Hepatocyte (in vitro differentiated cells): ENCODE measurements around the gene KCP. TPM values are rescaled to one million over a fixed set of nuclear protein-coding genes. Genes with fewer than 3 reads are reported as not detected.

ENCODE experiments used
- DNase-seq: peaks from one replicate; pipeline ENCODE4 v3.0.0-alpha.2; 2016; ENCODE audit warnings: low spot score
- H2AFZ ChIP-seq: fragments of 200-600 bp; sonication (generic); 2 replicates; pipeline ENCODE4 v1.6.0; 2016; ENCODE audit warnings: antibody characterized with exemption, mild to moderate bottlenecking
- H3K27ac ChIP-seq: fragments of 200-600 bp; sonication (generic); 2 replicates; pipeline ENCODE4 v1.5.1; 2016; ENCODE audit warnings: mild to moderate bottlenecking
- H3K27me3 ChIP-seq: fragments of 200-600 bp; sonication (generic); 2 replicates; pipeline ENCODE4 v1.6.1; 2016
- H3K36me3 ChIP-seq: fragments of 200-600 bp; sonication (generic); replicated peaks from 2 replicates; pipeline ENCODE4 v1.5.1; 2016; ENCODE audit warnings: low read depth; ENCODE audit not compliant: insufficient read depth
- H3K4me1 ChIP-seq: fragments of 200-600 bp; sonication (generic); 2 replicates; pipeline ENCODE4 v1.5.1; 2016; ENCODE audit warnings: mild to moderate bottlenecking, moderate library complexity; ENCODE audit not compliant: insufficient read depth
- H3K4me2 ChIP-seq: fragments of 200-600 bp; sonication (generic); 2 replicates; pipeline ENCODE4 v1.6.0; 2016
- H3K4me3 ChIP-seq: fragments of 200-600 bp; sonication (generic); 2 replicates; pipeline ENCODE4 v1.5.1; 2016; ENCODE audit warnings: mild to moderate bottlenecking
- H3K79me2 ChIP-seq: fragments of 200-600 bp; sonication (generic); 2 replicates; pipeline ENCODE4 v1.6.0; 2017; ENCODE audit warnings: mild to moderate bottlenecking
- H3K9me2 ChIP-seq: fragments of 200-600 bp; sonication (generic); replicated peaks from 2 replicates; pipeline ENCODE4 v1.6.0; 2017; ENCODE audit warnings: mild to moderate bottlenecking; ENCODE audit not compliant: insufficient read depth
- H3K9me3 ChIP-seq: fragments of 200-600 bp; sonication (generic); 2 replicates; pipeline ENCODE4 v1.5.1; 2016; ENCODE audit warnings: low read depth, mild to moderate bottlenecking
- H4K20me1 ChIP-seq: fragments of 200-600 bp; sonication (generic); 2 replicates; pipeline ENCODE4 v1.6.0; 2016; ENCODE audit warnings: mild to moderate bottlenecking; ENCODE audit not compliant: insufficient read depth, poor library complexity, severe bottlenecking
- CTCF ChIP-seq: fragments of 200-600 bp; sonication (generic); IDR thresholded peaks from 2 replicates; pipeline ENCODE4 v1.5.1; 2016; ENCODE audit warnings: antibody characterized with exemption, mild to moderate bottlenecking; ENCODE audit not compliant: poor library complexity
- EZH2 ChIP-seq: fragments of 200-600 bp; sonication (generic); IDR thresholded peaks from 2 replicates; pipeline ENCODE4 v1.6.1; 2016; ENCODE audit warnings: antibody characterized with exemption, mild to moderate bottlenecking, borderline replicate concordance
- EZH2phosphoT487 ChIP-seq: fragments of 200-600 bp; sonication (generic); IDR thresholded peaks from one replicate; pipeline ENCODE4 v1.6.1; 2018; ENCODE audit warnings: antibody characterized with exemption, mild to moderate bottlenecking, low read depth, moderate library complexity; ENCODE audit not compliant: unreplicated experiment, severe bottlenecking
- WGBS: methylation state at CpG from one replicate; pipeline ENCODE4 v1.1.6; 2016; ENCODE audit warnings: low lambda C conversion rate; ENCODE audit errors: missing lambda C conversion rate; 5-methylcytosine and 5-hydroxymethylcytosine counted together
- polyA plus RNA-seq: library from polyadenylated mRNA; unstranded; fragments of >200 nt; fragmentation: Nextera tagmentation; extraction: Ambion mirVana; gene quantifications from 2 replicates; pipeline ENCODE4 v1.2.1, GENCODE V29; 2016
- total RNA-seq: library from RNA; depleted of rRNA; stranded (reverse); fragments of >200 nt; gene quantifications from 2 replicates; pipeline ENCODE4 v1.2.3, GENCODE V29; 2014

The KCP gene
- total and polyA plus RNA-seq, 2 experiments from 2014 or later, result 0.40 to 2.4 TPM

DNA sequence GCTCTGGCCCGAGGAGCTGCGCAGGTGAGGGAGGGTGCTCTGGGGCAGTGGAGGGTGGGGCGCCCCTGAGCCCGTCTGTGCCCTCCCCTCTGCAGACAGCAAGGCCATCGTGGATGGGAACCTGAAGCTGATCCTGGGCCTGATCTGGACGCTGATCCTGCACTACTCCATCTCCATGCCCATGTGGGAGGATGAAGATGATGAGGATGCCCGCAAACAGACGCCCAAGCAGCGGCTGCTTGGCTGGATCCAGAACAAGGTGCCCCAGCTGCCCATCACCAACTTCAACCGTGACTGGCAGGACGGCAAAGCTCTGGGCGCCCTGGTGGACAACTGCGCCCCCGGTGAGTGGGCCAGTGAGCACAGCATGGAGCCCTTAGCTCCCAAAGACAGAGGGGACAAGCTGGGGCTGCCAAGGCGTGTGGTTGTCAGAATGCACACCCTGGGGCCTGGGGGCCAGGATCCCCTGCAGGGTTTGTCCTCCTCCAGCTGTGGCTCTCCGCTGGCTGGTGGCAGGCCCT, 75.2 kb downstream of the KCP start:
- TF ChIP-seq EZH2 (no peak), EZH2phosphoT487 (no peak), CTCF (no peak)
- H3K36me3 ChIP-seq, result no peaks in the 10 kb centered on the region
- 97% methylated on average over 16 of the region's 16 CpGs for WGBS

DNA sequence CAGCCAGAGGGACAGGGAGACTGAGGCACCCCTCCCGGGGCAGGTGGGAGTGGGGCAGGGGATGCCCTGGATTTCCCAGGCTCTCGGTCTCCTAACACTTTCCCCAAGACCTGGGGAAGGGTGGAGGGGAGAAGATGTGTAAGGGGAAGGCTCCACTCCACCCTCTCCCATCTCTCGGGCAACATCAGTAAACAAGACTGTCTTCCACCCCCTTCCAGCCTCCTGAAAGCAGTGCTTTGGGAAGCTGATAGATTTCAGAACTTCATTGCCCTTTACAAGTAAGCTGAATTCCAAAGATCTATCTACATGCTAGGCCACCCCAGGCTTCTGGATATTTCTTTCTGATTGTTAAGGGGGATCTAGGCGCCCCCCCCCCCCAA, 76.6 kb downstream of the KCP start:
- H3K9me2 ChIP-seq, result no peaks in the 10 kb centered on the region
- H4K20me1 ChIP-seq, result no peaks in the 10 kb centered on the region
- H3K27ac ChIP-seq, result peak overlapping the region; percentile 93
- peak; percentile 34 for DNase-seq
- 24% methylated on average over 4 of the region's 4 CpGs for whole genome bisulfite sequencing
- H3K4me2 ChIP-seq, result peak overlapping the region; percentile 95
- peaks cover 2% of the 10 kb centered on the region for H3K79me2 ChIP-seq
- peaks cover 48% of the 10 kb centered on the region for H3K4me1 ChIP-seq
- no peaks in the 10 kb centered on the region for H3K9me3 ChIP-seq
- H3K27me3 ChIP-seq, result peaks cover 6% of the 10 kb centered on the region
- no peak overlapping the region for H2AFZ ChIP-seq
- no peak overlapping the region for H3K4me3 ChIP-seq
- H3K36me3 ChIP-seq, result no peaks in the 10 kb centered on the region
- no peak for TF ChIP-seq CTCF
- TF ChIP-seq EZH2, result no peak
- TF ChIP-seq EZH2phosphoT487, result no peak

More for the DNA sequence above, 75.2 kb downstream of the KCP start:
- DNase-seq, result no peak
- no peaks in the 10 kb centered on the region for H4K20me1 ChIP-seq
- no peaks in the 10 kb centered on the region for H3K9me2 ChIP-seq
- H3K4me2 ChIP-seq, result no peak overlapping the region
- no peak overlapping the region for H2AFZ ChIP-seq
- H3K9me3 ChIP-seq, result no peaks in the 10 kb centered on the region
- peaks cover 6% of the 10 kb centered on the region for H3K27me3 ChIP-seq
- H3K79me2 ChIP-seq, result peaks cover 2% of the 10 kb centered on the region
- H3K4me1 ChIP-seq, result peaks cover 40% of the 10 kb centered on the region
- no peak overlapping the region for H3K4me3 ChIP-seq
- no peak overlapping the region for H3K27ac ChIP-seq

DNA sequence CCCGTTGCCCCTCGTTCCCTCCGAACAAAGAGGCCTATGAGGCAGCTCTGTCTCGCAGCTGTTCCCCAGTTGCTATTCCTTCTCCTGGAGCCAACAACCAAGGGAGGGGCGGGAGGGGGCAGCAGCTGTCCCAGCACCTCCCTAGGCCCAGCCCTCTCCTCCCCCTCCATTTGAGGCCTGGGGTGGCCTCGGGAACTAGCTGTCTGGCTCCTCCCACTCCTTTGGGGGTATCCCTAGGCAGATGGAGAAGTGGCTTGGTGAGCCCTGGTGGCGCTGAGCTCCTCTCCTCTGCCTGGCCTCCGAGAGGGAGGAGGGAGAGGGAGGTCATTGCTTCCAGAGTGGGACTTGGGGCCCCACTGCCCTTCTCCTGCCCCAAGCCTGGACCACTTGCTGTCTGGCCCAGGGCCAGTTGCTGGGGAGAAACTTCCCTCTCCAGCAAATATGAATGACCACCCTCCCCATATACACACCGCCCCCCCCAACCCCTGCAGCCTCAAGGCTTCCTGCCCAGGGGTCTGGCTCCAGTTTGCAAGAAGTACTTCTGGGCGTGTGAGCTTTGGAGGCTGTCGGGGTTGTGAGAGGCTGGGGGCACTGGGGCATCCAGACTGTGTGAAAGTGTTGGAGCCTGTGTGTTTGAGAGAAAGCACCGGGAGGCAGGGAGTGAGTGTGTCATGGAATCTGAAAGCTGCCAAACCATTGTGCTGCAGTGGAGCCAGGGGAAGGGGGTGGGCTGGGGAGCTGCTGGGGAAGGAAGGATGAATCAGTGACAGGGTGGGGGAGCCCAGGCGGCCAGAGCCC, 77.2 kb downstream of the KCP start:
- Histone ChIP-seq H3K4me3 (no peak overlapping the region), H3K9me2 (no peaks in the 10 kb centered on the region), H3K27ac (peak overlapping the region; percentile 93), H3K9me3 (no peaks in the 10 kb centered on the region), H2AFZ (no peak overlapping the region), H3K79me2 (peaks cover 2% of the 10 kb centered on the region), H3K4me2 (peak overlapping the region; percentile 95), H4K20me1 (no peaks in the 10 kb centered on the region), H3K36me3 (no peaks in the 10 kb centered on the region), H3K4me1 (peaks cover 51% of the 10 kb centered on the region), H3K27me3 (peaks cover 6% of the 10 kb centered on the region)
- peak; percentile 71 for DNase-seq
- WGBS, result 30% methylated on average over 11 of the region's 13 CpGs
- TF ChIP-seq EZH2 (no peak), CTCF (no peak), EZH2phosphoT487 (no peak)
